ENCODE data around the gene CDKN2B.

The CDKN2B gene

DNA sequence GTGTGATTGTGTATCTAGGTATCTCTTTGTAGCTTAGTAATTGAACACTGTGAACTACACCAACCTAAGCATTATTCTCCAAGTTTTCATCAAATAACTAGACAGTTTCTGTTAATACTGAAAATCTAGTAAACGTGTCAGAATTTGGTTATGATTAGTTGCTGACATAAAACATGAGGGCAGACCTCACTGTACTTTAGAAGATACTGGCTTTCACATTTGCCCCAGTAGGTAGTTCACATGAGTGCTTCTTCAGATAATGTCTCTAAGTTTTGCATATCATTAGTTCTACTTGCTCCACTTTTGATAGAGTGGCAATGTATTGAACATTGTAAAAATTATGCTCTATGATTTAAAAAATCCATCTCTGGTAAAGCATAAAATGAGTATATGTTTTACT, 7.1 kb downstream of the CDKN2B start:
- no peak overlapping the region for H3K4me3 ChIP-seq (ENCODE audit: low read depth, low read length)
- ChIA-PET CTCF (interaction anchor here (1.0 to 1.6 kb wide), 2 partner anchors 188 to 242 kb away, joined by 4 to 6 read pairs; no protein-coding TSS in a partner anchor), POLR2A (no interaction called here)

DNA sequence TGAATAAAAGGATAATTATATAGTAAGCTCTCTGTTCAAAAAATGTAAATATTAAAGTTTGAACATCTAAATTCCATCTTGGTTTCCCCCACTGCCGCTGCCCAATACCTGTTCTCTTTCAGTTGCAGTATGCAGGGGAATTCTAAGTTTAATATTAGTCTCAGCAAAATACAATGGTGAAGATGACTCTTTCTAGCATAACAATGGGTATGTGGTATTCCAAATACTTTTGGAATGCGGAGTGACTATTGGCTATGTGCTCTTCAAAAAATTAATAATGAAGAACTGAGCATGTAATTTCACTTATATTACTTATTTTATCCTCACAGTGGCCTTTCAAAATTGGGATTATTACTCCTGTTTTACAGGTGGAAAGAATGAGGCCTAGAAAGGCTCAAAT, 11.1 kb downstream of the CDKN2B start:
- no peak overlapping the region for H3K4me3 ChIP-seq (ENCODE audit: low read depth, low read length)
- TF ChIP-seq, protein P1, sequence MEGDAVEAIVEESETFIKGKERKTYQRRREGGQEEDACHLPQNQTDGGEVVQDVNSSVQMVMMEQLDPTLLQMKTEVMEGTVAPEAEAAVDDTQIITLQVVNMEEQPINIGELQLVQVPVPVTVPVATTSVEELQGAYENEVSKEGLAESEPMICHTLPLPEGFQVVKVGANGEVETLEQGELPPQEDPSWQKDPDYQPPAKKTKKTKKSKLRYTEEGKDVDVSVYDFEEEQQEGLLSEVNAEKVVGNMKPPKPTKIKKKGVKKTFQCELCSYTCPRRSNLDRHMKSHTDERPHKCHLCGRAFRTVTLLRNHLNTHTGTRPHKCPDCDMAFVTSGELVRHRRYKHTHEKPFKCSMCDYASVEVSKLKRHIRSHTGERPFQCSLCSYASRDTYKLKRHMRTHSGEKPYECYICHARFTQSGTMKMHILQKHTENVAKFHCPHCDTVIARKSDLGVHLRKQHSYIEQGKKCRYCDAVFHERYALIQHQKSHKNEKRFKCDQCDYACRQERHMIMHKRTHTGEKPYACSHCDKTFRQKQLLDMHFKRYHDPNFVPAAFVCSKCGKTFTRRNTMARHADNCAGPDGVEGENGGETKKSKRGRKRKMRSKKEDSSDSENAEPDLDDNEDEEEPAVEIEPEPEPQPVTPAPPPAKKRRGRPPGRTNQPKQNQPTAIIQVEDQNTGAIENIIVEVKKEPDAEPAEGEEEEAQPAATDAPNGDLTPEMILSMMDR (IDR thresholded peaks at IDR 0.05; ENCODE audit: insufficient read depth, low read length, missing control alignments): no peak
- DNase-seq (ENCODE audit: low read depth, low spot score): no peak
- CTCF ChIA-PET: interaction anchor here (0.6 to 10.5 kb wide), 5 partner anchors 10 to 810 kb away, joined by 3 to 129 read pairs (median 4); partner anchors contain the start of gene CDKN2B
- POLR2A ChIA-PET: interaction anchor here (1.0 kb wide), 1 partner anchor 10 kb away, joined by 3 read pairs; no protein-coding TSS in a partner anchor

More for the DNA sequence above, 7.1 kb downstream of the CDKN2B start:
- no peak for DNase-seq (ENCODE audit: low read depth, low spot score)
- TF ChIP-seq, protein P1 (IDR thresholded peaks at IDR 0.05; ENCODE audit: insufficient read depth, low read length, missing control alignments): no peak

DNA sequence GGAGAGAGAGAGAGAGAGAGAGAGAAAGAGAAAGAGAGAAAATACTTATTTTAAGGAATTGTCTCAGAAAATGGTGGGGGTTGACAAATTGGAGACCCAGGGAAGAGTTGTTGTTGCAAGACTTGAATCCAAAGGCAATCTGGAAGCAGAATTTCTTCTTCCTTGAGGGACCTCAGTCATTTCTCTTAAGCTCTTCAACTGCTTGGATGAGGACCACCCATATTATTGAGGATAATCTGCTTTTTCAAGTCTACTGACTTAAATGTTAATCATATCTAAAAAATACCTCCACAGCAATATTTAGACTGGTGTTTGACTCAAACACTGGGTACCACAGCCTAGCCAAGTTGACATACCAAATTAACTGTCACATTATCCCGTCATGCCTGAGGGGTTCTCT, 11.6 kb downstream of the CDKN2B start:
- CTCF ChIA-PET: interaction anchor here (0.6 to 10.5 kb wide), 5 partner anchors 10 to 810 kb away, joined by 3 to 129 read pairs (median 4); partner anchors contain the start of gene CDKN2B
- TF ChIP-seq, protein P1 (IDR thresholded peaks at IDR 0.05; ENCODE audit: insufficient read depth, low read length, missing control alignments): no peak
- DNase-seq (ENCODE audit: low read depth, low spot score): no peak
- POLR2A ChIA-PET: interaction anchor here (1.0 kb wide), 1 partner anchor 11 kb away, joined by 3 read pairs; no protein-coding TSS in a partner anchor
- H3K4me3 ChIP-seq (ENCODE audit: low read depth, low read length): no peak overlapping the region

DNA sequence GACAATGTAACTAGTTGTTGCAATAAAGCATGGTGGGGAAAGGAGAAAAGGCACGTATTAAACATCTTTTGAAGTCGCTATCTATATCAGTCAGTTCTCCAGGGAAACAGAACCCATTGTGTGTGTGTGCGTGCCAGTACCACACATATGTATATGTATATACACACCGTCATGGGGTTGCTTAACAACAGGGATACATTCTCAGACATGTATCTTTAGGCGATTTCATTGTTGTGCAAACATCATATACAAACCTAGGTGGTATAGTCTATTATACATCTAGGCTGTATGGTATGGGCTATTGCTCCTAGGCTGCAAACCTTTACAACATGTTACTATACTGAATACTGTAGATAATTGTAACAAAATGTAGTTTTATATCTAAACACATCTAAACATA, 12.2 kb downstream of the CDKN2B start:
- no peak for DNase-seq (ENCODE audit: low read depth, low spot score)
- TF ChIP-seq, protein P1 (IDR thresholded peaks at IDR 0.05; ENCODE audit: insufficient read depth, low read length, missing control alignments): no peak
- no peak overlapping the region for H3K4me3 ChIP-seq (ENCODE audit: low read depth, low read length)
- ChIA-PET POLR2A (interaction anchor here (1.0 kb wide), 1 partner anchor 12 kb away, joined by 3 read pairs; no protein-coding TSS in a partner anchor), CTCF (interaction anchor here (1.0 to 10.5 kb wide), 5 partner anchors 11 to 242 kb away, joined by 3 to 129 read pairs (median 5); partner anchors contain the start of gene CDKN2B)

DNA sequence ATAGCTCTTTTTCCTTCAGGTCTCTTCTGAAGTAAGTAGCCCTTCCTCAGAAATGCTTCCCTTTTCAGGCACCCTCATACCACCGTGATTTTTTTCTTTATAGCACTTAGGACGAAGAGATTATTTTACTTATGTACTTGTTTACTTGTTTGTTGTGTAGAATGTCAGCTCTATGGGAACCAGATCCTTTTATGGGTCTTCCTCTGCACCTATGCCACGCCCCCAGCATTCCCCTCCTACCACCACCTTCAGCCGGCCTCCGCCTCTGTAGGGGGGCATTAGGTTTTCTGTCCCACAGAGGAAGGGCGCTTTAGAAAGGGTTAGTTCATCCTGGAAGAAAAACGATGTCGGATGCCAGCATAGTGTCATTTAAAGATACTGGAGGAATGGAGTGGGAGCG, 12.7 kb downstream of the CDKN2B start:
- no peak for DNase-seq (ENCODE audit: low read depth, low spot score)
- TF ChIP-seq, protein P1 (IDR thresholded peaks at IDR 0.05; ENCODE audit: insufficient read depth, low read length, missing control alignments): no peak
- CTCF ChIA-PET: interaction anchor here (1.0 to 10.5 kb wide), 6 partner anchors 11 to 242 kb away, joined by 3 to 129 read pairs (median 4); partner anchors contain the start of gene CDKN2B
- POLR2A ChIA-PET: no interaction called here
- H3K4me3 ChIP-seq (ENCODE audit: low read depth, low read length): peak overlapping the region; percentile 87

DNA sequence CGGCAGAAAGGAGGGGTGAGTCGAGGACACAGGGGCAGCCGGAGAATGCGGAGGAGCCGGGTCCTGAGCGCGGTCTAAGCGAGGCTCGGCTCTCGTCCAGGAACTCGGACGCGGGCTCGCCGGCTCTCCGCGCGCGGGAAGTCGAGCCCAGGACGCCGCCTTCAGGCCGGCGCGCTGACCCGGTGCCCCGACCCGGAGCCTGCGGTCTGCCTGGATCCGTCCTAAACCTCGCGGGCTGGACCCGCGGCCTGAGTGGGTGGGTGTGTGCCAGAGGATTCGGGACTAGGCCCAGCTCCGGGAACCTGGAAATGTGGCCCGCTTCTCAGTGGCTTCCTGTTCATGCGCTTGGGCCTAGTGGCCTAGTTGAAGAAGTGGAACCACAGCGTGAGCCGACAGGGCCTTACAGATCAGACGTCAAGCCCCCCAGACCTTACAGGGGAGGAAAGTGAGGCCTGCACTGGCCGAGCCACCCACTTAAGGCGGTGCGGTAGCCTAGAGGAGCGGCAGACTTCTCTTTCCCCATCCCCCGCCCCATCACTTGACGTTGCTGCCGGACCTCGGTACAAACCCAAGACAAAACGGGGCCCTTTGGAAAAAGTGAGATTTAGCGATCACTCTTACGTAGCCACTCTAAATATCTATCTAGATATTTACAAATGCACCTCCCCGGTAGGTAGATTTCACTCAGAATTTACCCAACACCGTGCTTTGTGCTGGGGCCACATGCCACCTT, 13.3 kb downstream of the CDKN2B start:
- DNase-seq (ENCODE audit: low read depth, low spot score): no peak
- POLR2A ChIA-PET: no interaction called here
- CTCF ChIA-PET: interaction anchor here (0.9 to 10.5 kb wide), 7 partner anchors 12 to 243 kb away, joined by 3 to 129 read pairs (median 4); partner anchors contain the start of gene CDKN2B
- TF ChIP-seq, protein P1 (IDR thresholded peaks at IDR 0.05; ENCODE audit: insufficient read depth, low read length, missing control alignments): peak; percentile 38
- H3K4me3 ChIP-seq (ENCODE audit: low read depth, low read length): peak overlapping the region; percentile 87
